ENCODE data around the gene SIX5. TPM values are rescaled to one million over a fixed set of nuclear protein-coding genes. Genes with fewer than 3 reads are reported as not detected.

Gene SIX5
- polyA plus RNA-seq, 5 donors: 10.7 to 39.5 (median 20.0) TPM

- no peak for DNase-seq
Measured at GRCh38 chr19:45778010-45778661, 9.1 kb upstream of the SIX5 start.

GRCh38 chr19:45777395-45777961 lies 8.4 kb upstream of the SIX5 start:
- DNase-seq: no peak

- no peak for DNase-seq
Measured at GRCh38 chr19:45774765-45775164, 5.7 kb upstream of the SIX5 start.

- no peak for DNase-seq
Measured at GRCh38 chr19:45773384-45773783, 4.3 kb upstream of the SIX5 start.

- DNase-seq: no peak
Measured at GRCh38 chr19:45772912-45773311, 3.9 kb upstream of the SIX5 start.

GRCh38 chr19:45772130-45772840 lies 3.2 kb upstream of the SIX5 start:
- DNase-seq: no peak

GRCh38 chr19:45771311-45771933 lies 2.4 kb upstream of the SIX5 start:
- DNase-seq: no peak

- DNase-seq: peak; percentile 95 to 97
Measured at GRCh38 chr19:45770192-45771101, 1.4 kb upstream of the SIX5 start.

GRCh38 chr19:45769821-45770191 lies 754 bp upstream of the SIX5 start:
- DNase-seq: no peak

- DNase-seq: no peak
Measured at GRCh38 chr19:45768655-45768983, 433 bp downstream of the SIX5 start.

- DNase-seq: peak; percentile 70 to 78
Measured at GRCh38 chr19:45767881-45768654, 984 bp downstream of the SIX5 start.

- peak; percentile 82 to 85 for DNase-seq
Measured at GRCh38 chr19:45767410-45767880, 1.6 kb downstream of the SIX5 start.

GRCh38 chr19:45766869-45767346 lies 2.1 kb downstream of the SIX5 start:
- DNase-seq: peak in 1 of 2 donors; percentile 69

GRCh38 chr19:45766296-45766868 lies 2.7 kb downstream of the SIX5 start:
- DNase-seq: no peak

- DNase-seq: no peak
Measured at GRCh38 chr19:45765702-45766295, 3.3 kb downstream of the SIX5 start.

GRCh38 chr19:45764945-45765701 lies 3.9 kb downstream of the SIX5 start:
- DNase-seq: no peak

- DNase-seq: no peak
Measured at GRCh38 chr19:45764475-45764874, 4.6 kb downstream of the SIX5 start.

GRCh38 chr19:45763691-45764294 lies 5.3 kb downstream of the SIX5 start:
- DNase-seq: no peak

All from right lung (tissue), 5 donors.